GM12878 (cell line): ENCODE measurements around the gene MAP4K4. TPM values are rescaled to one million over a fixed set of nuclear protein-coding genes. Genes with fewer than 3 reads are reported as not detected.

Experiments used
- ATF7 ChIP-seq: fragments of 450-650 bp; IDR thresholded peaks from 2 replicates; pipeline ENCODE4 v1.6.1; 2016; ENCODE audit warnings: low read depth, mild to moderate bottlenecking
- BCL11A ChIP-seq: IDR thresholded peaks from 2 replicates; pipeline ENCODE4 v1.6.1; 2011; ENCODE audit warnings: low read depth, low read length
- BMI1 ChIP-seq: fragments of 450-650 bp; IDR thresholded peaks from 2 replicates; pipeline ENCODE4 v1.6.1; 2016; ENCODE audit warnings: mild to moderate bottlenecking, moderate library complexity, borderline replicate concordance
- CEBPB ChIP-seq, 2 experiments: fragments of 150-350 bp in 1 of 2; IDR thresholded peaks; 2 replicates each; pipeline ENCODE4 v1.6.1; 2012 to 2014; ENCODE audit warnings: low read depth in 2 of 2, low read length in 2 of 2, borderline replicate concordance in 1 of 2, inconsistent platforms in 1 of 2
- DPF2 ChIP-seq: fragments of 450-650 bp; IDR thresholded peaks from 2 replicates; pipeline ENCODE4 v1.6.1; 2017; ENCODE audit warnings: mild to moderate bottlenecking
- EGR1 ChIP-seq, 2 experiments: IDR thresholded peaks; 1 replicate in 1 of 2; 2 replicates in 1 of 2; pipeline ENCODE4 v1.6.1; 2011 to 2012; ENCODE audit warnings: low read depth in 2 of 2, low read length in 2 of 2, borderline replicate concordance in 1 of 2, mild to moderate bottlenecking in 1 of 2, moderate library complexity in 1 of 2
- EP300 ChIP-seq, 2 experiments: fragments of 150-350 bp in 1 of 2; IDR thresholded peaks; 2 replicates each; pipeline ENCODE4 v1.6.1; 2011 to 2012; ENCODE audit warnings: low read depth in 2 of 2, low read length in 2 of 2, borderline replicate concordance in 1 of 2, improper control_type of control experiment in 1 of 2, inconsistent platforms in 1 of 2; ENCODE audit not compliant: control insufficient read depth in 1 of 2
- ESRRA ChIP-seq: IDR thresholded peaks from 2 replicates; pipeline ENCODE4 v1.6.1; 2012; ENCODE audit warnings: mild to moderate bottlenecking, low read length, improper control_type of control experiment
- IKZF1 ChIP-seq: fragments of 450-650 bp; conservative IDR thresholded peaks from 2 replicates; pipeline ENCODE4 v1.6.1; 2017; ENCODE audit warnings: antibody characterized with exemption, mild to moderate bottlenecking
- IKZF2 ChIP-seq, 2 experiments: fragments of 450-650 bp; IDR thresholded peaks; 2 replicates each; pipeline ENCODE4 v1.6.1; 2017; ENCODE audit warnings: mild to moderate bottlenecking in 2 of 2, moderate library complexity in 2 of 2
- IRF4 ChIP-seq: IDR thresholded peaks from 2 replicates; pipeline ENCODE4 v1.6.1; 2011; ENCODE audit warnings: low read depth, low read length
- JUNB ChIP-seq: IDR thresholded peaks from 2 replicates; pipeline ENCODE4 v1.6.1; 2016; ENCODE audit warnings: antibody characterized with exemption, mild to moderate bottlenecking
- NBN ChIP-seq: fragments of 450-650 bp; IDR thresholded peaks from 2 replicates; pipeline ENCODE4 v1.6.1; 2016
- NFYB ChIP-seq: IDR thresholded peaks from 2 replicates; pipeline ENCODE4 v1.6.1; 2011; ENCODE audit warnings: low read depth, mild to moderate bottlenecking, low read length, improper control_type of control experiment, moderate library complexity; ENCODE audit not compliant: insufficient read depth
- RELB ChIP-seq: fragments of 450-650 bp; IDR thresholded peaks from 2 replicates; pipeline ENCODE4 v1.6.1; 2017; ENCODE audit warnings: low read depth, mild to moderate bottlenecking, moderate library complexity
- RUNX3 ChIP-seq: IDR thresholded peaks from 2 replicates; pipeline ENCODE4 v1.6.1; 2012; ENCODE audit warnings: low read length, inconsistent platforms
- SMARCA5 ChIP-seq: fragments of 450-650 bp; IDR thresholded peaks from 2 replicates; pipeline ENCODE4 v1.6.1; 2017; ENCODE audit warnings: mild to moderate bottlenecking
- SPI1 ChIP-seq: IDR thresholded peaks from 2 replicates; pipeline ENCODE4 v1.6.1; 2011; ENCODE audit warnings: low read depth, mild to moderate bottlenecking, low read length, moderate library complexity, borderline replicate concordance; ENCODE audit not compliant: insufficient read depth
- ZNF687 ChIP-seq: fragments of 450-650 bp; IDR thresholded peaks from 2 replicates; pipeline ENCODE4 v1.6.1; 2017; ENCODE audit warnings: mild to moderate bottlenecking, moderate library complexity
- polyA plus RNA-seq, 11 experiments: library from polyadenylated mRNA; depleted of rRNA in 4 of 11; unstranded in 6 of 11; stranded (reverse) in 5 of 11; fragments of >200 nt; fragmentation: Nextera tagmentation in 4 of 11; fragmentation: Illumina TruSeq in 1 of 11; extraction: Ambion mirVana in 4 of 11; extraction: Trizol in 1 of 11; gene quantifications; 1 replicate in 1 of 11; 2 replicates in 10 of 11; pipeline versions ENCODE4 v1.2.1 to v1.2.3, GENCODE V29; 2011 to 2016; ENCODE audit warnings: inconsistent platforms in 2 of 11, missing spikeins in 2 of 11, low read depth in 1 of 11
- total RNA-seq, 4 experiments: library from RNA; depleted of rRNA in 3 of 4; stranded (reverse); fragments of >200 nt in 3 of 4; fragmentation: Illumina TruSeq in 1 of 4; extraction: Trizol in 1 of 4; gene quantifications; 2 replicates each; pipeline versions ENCODE4 v1.2.1 to v1.2.3, GENCODE V29; 2013 to 2021
- TF ChIP-seq, protein P1 (sequence below): IDR thresholded peaks from 2 replicates; pipeline ENCODE4 v1.6.1; 2012; ENCODE audit warnings: low read depth, low read length, improper control_type of control experiment
- TF ChIP-seq, protein P2 (sequence below): fragments of 150-350 bp; IDR thresholded peaks from 2 replicates; pipeline ENCODE4 v1.6.1; 2016; ENCODE audit warnings: low read depth, low read length

The MAP4K4 gene
- total and polyA plus RNA-seq, 10 of the 15 experiments (the other 5 are each of a cell fraction or from before 2014, with no cell fraction given), result 1.9 to 50.4 (median 9.7) TPM

DNA sequence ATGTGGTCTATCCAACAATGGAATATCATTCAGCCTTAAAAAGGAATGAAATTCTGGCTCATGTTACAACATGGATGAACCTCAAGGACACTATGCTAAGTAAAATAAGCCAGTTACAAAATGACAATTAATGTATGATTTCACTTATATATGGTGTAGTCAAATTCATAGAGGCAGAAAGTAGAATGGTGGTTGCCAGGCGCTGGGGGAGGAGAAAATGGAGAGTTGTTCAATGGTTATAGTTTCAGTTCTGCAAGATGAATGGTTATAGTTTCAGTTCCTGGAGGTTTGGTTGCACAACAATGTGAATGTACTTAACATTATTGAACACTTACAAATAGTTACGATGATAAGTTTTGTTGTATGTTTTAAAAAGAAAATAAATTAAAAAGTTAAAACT lies 215.0 kb downstream of the MAP4K4 start (continued):
- TF ChIP-seq, protein P1, sequence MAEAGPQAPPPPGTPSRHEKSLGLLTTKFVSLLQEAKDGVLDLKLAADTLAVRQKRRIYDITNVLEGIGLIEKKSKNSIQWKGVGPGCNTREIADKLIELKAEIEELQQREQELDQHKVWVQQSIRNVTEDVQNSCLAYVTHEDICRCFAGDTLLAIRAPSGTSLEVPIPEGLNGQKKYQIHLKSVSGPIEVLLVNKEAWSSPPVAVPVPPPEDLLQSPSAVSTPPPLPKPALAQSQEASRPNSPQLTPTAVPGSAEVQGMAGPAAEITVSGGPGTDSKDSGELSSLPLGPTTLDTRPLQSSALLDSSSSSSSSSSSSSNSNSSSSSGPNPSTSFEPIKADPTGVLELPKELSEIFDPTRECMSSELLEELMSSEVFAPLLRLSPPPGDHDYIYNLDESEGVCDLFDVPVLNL, result no peak
- TF ChIP-seq SMARCA5, result 0 out of 2 replicates have a peak, but pooled peaks have one; percentile 18
- 0 out of 2 replicates have a peak, but pooled peaks have one; percentile 40 for TF ChIP-seq NBN
- TF ChIP-seq SPI1, result peak; percentile 92
- peak; percentile 59 for TF ChIP-seq DPF2
- 0 out of 2 replicates have a peak, but pooled peaks have one; percentile 63 for TF ChIP-seq IRF4
- TF ChIP-seq NFYB, result no peak
- TF ChIP-seq IKZF1, result peak; percentile 20; the same call in 1 of the 2 replicates
- peak; percentile 52 for TF ChIP-seq RUNX3
- TF ChIP-seq EGR1 (IDR thresholded peaks at IDR 0.05; ENCODE audit: borderline replicate concordance in 1 of 2, low read depth in 2 of 2, low read length in 2 of 2), result no peak
- 0 out of 2 replicates have a peak, but pooled peaks have one; percentile 8 for TF ChIP-seq JUNB
- no peak for TF ChIP-seq ZNF687
- 0 out of 2 replicates have a peak, but pooled peaks have one; percentile 34 for TF ChIP-seq BMI1
- TF ChIP-seq, protein P2, sequence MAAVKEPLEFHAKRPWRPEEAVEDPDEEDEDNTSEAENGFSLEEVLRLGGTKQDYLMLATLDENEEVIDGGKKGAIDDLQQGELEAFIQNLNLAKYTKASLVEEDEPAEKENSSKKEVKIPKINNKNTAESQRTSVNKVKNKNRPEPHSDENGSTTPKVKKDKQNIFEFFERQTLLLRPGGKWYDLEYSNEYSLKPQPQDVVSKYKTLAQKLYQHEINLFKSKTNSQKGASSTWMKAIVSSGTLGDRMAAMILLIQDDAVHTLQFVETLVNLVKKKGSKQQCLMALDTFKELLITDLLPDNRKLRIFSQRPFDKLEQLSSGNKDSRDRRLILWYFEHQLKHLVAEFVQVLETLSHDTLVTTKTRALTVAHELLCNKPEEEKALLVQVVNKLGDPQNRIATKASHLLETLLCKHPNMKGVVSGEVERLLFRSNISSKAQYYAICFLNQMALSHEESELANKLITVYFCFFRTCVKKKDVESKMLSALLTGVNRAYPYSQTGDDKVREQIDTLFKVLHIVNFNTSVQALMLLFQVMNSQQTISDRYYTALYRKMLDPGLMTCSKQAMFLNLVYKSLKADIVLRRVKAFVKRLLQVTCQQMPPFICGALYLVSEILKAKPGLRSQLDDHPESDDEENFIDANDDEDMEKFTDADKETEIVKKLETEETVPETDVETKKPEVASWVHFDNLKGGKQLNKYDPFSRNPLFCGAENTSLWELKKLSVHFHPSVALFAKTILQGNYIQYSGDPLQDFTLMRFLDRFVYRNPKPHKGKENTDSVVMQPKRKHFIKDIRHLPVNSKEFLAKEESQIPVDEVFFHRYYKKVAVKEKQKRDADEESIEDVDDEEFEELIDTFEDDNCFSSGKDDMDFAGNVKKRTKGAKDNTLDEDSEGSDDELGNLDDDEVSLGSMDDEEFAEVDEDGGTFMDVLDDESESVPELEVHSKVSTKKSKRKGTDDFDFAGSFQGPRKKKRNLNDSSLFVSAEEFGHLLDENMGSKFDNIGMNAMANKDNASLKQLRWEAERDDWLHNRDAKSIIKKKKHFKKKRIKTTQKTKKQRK, result no peak
- TF ChIP-seq ESRRA, result no peak
- TF ChIP-seq CEBPB (IDR thresholded peaks at IDR 0.05; ENCODE audit: borderline replicate concordance in 1 of 2, low read depth in 2 of 2, low read length in 2 of 2), result peak in 1 of 2 experiments; percentile 29; a peak in 1 of 4 replicates
- TF ChIP-seq EP300 (IDR thresholded peaks at IDR 0.05; ENCODE audit: borderline replicate concordance in 1 of 2, control insufficient read depth in 1 of 2, low read depth in 2 of 2, low read length in 2 of 2), result peak in 1 of 2 experiments; percentile 60; a peak in 1 of 4 replicates
- TF ChIP-seq RELB, result peak; percentile 49; the same call in 1 of the 2 replicates
- TF ChIP-seq IKZF2 (IDR thresholded peaks at IDR 0.05), result peak; percentile 22 to 63; a peak in 3 of 4 replicates
- TF ChIP-seq BCL11A, result 0 out of 2 replicates have a peak, but pooled peaks have one; percentile 25
- peak; percentile 64 for TF ChIP-seq ATF7
